ENCODE measurements around the gene IL17RD. TPM values are rescaled to one million over a fixed set of nuclear protein-coding genes. Genes with fewer than 3 reads are reported as not detected.

IL17RD gene
- total and polyA plus RNA-seq, 2 experiments from 2014 or later, result 10.7 to 104 TPM

- no peak for TF ChIP-seq ZNF462 (CRISPR knock-in tag; IDR thresholded peaks at IDR 0.05)
- no peak for TF ChIP-seq NANOG (IDR thresholded peaks at IDR 0.05; ENCODE audit: borderline replicate concordance)
- TF ChIP-seq EZH2 (IDR thresholded peaks at IDR 0.05; ENCODE audit: low read depth, unreplicated experiment), result no peak
- no peak for TF ChIP-seq REST (IDR thresholded peaks at IDR 0.05; ENCODE audit: unreplicated experiment)
- TF ChIP-seq ZNF331 (CRISPR knock-in tag; IDR thresholded peaks at IDR 0.05; ENCODE audit: low read depth), result no peak
These were observed 46.9 kb downstream of the IL17RD start (continued) for GRCh38 chr3:57118254-57118653.

- Histone ChIP-seq H3K36me3 (ENCODE audit: insufficient read depth) (peaks cover 8% of the 10 kb centered on the region), H3K79me2 (replicated peaks; ENCODE audit: insufficient read depth) (peaks cover 15% of the 10 kb centered on the region), H3F3A (replicated peaks; ENCODE audit: low read depth) (no peaks in the 10 kb centered on the region), H3K27me3 (ENCODE audit: insufficient read depth) (no peaks in the 10 kb centered on the region), H3K4me2 (no peak overlapping the region), H4K20me1 (replicated peaks; ENCODE audit: insufficient read depth) (0 out of 2 replicates have a peak, but pooled peaks cover 7% of the 10 kb centered on the region), H3K4me3 (no peak overlapping the region), H3K27ac (ENCODE audit: low read depth) (no peak overlapping the region), H3K9me2 (ENCODE audit: insufficient read depth) (no peaks in the 10 kb centered on the region), H3K4me1 (ENCODE audit: insufficient read depth) (peaks cover 45% of the 10 kb centered on the region), H2AFZ (no peak overlapping the region)
- DNase-seq (ENCODE audit: low spot score), result no peak
- ATAC-seq, result no peak
- H3K27ac Mint-ChIP-seq, result no peak overlapping the region
- no peaks in the 10 kb centered on the region for H3K9me3 Mint-ChIP-seq
- peaks cover 10% of the 10 kb centered on the region for H3K27me3 Mint-ChIP-seq (ENCODE audit: insufficient read depth, low read depth, poor library complexity)
- H3K36me3 Mint-ChIP-seq (ENCODE audit: low read depth), result peaks cover 41% of the 10 kb centered on the region
- H3K4me1 Mint-ChIP-seq, result peaks cover 55% of the 10 kb centered on the region
- no peak for TF ChIP-seq ZNF114 (CRISPR knock-in tag; IDR thresholded peaks at IDR 0.05)
- H3K4me3 Mint-ChIP-seq, result no peak overlapping the region
These were observed 48.7 kb downstream of the IL17RD start for GRCh38 chr3:57116501-57116900.
